A673 (cell line): ENCODE data around the gene ALX4. TPM values are rescaled to one million over a fixed set of nuclear protein-coding genes. Genes with fewer than 3 reads are reported as not detected.
A peak's percentile ranks its signal among the peaks of the same experiment; 100 is the strongest.

Experiments
- BruUV-seq: library from RNA; stranded (reverse); fragments of 400-500 nt; replicated peaks from 2 replicates; lab custom pipeline; 2021; lab: Mats Ljungman, UMichigan
- CTCF ChIA-PET: fragments of 300-600 bp; sonication (Branson Sonifier 250); formaldehyde crosslinking; loops from one replicate; lab custom pipeline; 2022; ENCODE audit warnings: antibody characterized with exemption; lab: Charles Lee
- POLR2A ChIA-PET: fragments of 300-600 bp; sonication (Branson Sonifier 250); formaldehyde crosslinking; loops from one replicate; lab custom pipeline; 2022; ENCODE audit warnings: antibody characterized with exemption; ENCODE audit not compliant: low non-redundant PET; lab: Charles Lee
- DNase-seq: peaks from one replicate; pipeline ENCODE4 v3.0.0-alpha.2; 2015; ENCODE audit warnings: low spot score
- H3K27ac ChIP-seq: fragments of 200-600 bp; sonication (generic); 2 replicates; pipeline ENCODE4 v1.5.1; 2016; ENCODE audit warnings: mixed run types, low read depth, mild to moderate bottlenecking, mixed read lengths, antibody characterized with exemption, low read length; ENCODE audit not compliant: poor library complexity, severe bottlenecking
- H3K27me3 ChIP-seq: fragments of 200-600 bp; sonication (generic); replicated peaks from 2 replicates; pipeline ENCODE4 v1.6.1; 2017; ENCODE audit warnings: mixed run types, low read depth, mild to moderate bottlenecking, mixed read lengths, antibody characterized with exemption, low read length; ENCODE audit not compliant: insufficient read depth, poor library complexity
- H3K36me3 ChIP-seq: fragments of 200-600 bp; sonication (generic); 2 replicates; pipeline ENCODE4 v1.6.1; 2016; ENCODE audit warnings: mixed run types, mild to moderate bottlenecking, mixed read lengths, antibody characterized with exemption, low read length; ENCODE audit not compliant: insufficient read depth, poor library complexity, severe bottlenecking
- H3K4me1 ChIP-seq: fragments of 200-600 bp; sonication (generic); 2 replicates; pipeline ENCODE4 v1.6.1; 2017; ENCODE audit warnings: mixed run types, mild to moderate bottlenecking, mixed read lengths, antibody characterized with exemption, low read length; ENCODE audit not compliant: insufficient read depth, poor library complexity, severe bottlenecking
- H3K4me3 ChIP-seq: fragments of 200-600 bp; sonication (generic); 2 replicates; pipeline ENCODE4 v1.5.1; 2016; ENCODE audit warnings: low read depth, mixed run types, mild to moderate bottlenecking, mixed read lengths, low read length; ENCODE audit not compliant: poor library complexity, severe bottlenecking
- H3K9me3 ChIP-seq: fragments of 200-600 bp; sonication (generic); 2 replicates; pipeline ENCODE4 v1.6.1; 2016; ENCODE audit warnings: mixed run types, low read depth, mild to moderate bottlenecking, mixed read lengths, antibody characterized with exemption, low read length; ENCODE audit not compliant: poor library complexity, severe bottlenecking
- CTCF ChIP-seq: fragments of 300-800, 200-600 bp; sonication (generic); conservative IDR thresholded peaks from 2 replicates; pipeline ENCODE4 v1.5.1; 2017; ENCODE audit warnings: low read depth, mild to moderate bottlenecking, antibody characterized with exemption, low read length, moderate library complexity, mixed read lengths
- EZH2 ChIP-seq: fragments of 200-600 bp; sonication (generic); IDR thresholded peaks from 2 replicates; pipeline ENCODE4 v1.6.1; 2017; ENCODE audit warnings: borderline replicate concordance, low read depth, mild to moderate bottlenecking, mixed read lengths, antibody characterized with exemption, low read length; ENCODE audit not compliant: poor library complexity, severe bottlenecking
- intact Hi-C: fragments of 100-400 bp; cut with micrococcal nuclease; formaldehyde crosslinking; loops from one replicate; pipeline ENCODE4 v1.10.0; 2022; ENCODE audit not compliant: unreplicated experiment
- total RNA-seq: library from RNA; stranded (reverse); gene quantifications from 2 replicates; pipeline ENCODE4 v1.2.3, GENCODE V29; 2021

ALX4 gene
- total RNA-seq, 1 experiment from 2014 or later = 135 TPM

DNA sequence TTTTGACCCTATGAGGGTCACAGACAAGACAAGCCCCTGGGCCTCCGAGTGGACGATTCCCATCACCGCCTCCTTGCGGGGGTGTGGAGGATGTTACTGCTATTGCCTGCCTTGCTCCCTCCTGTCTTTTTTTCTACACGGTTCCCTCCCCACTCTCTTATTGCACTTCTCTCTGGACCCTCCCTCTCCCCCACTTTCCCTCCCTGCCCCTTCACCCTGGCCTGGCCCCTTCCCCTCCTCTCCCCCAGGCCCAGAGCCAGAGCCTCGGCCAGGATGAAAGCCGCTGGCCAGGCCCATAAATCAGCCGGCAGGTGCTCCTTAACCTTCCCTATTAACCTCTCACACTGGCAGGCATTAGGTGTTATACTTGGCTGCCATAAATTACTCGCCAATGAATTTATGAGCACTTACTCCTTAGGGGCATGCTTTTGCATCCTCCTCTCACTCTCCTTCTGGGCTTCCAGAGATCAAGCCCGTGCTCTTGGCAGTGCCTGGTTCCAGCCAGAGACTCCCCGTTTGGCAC, 18.3 kb upstream of the ALX4 start:
- ChIA-PET CTCF (no interaction called here), POLR2A (no interaction called here)
- H3K36me3 ChIP-seq = no peaks in the 10 kb centered on the region
- no peak overlapping the region for H3K27ac ChIP-seq
- H3K4me1 ChIP-seq = peaks cover 30% of the 10 kb centered on the region
- TF ChIP-seq EZH2 (no peak), CTCF (no peak)
- no peaks in the 10 kb centered on the region for H3K27me3 ChIP-seq
- intact Hi-C loops = loop anchor here (2.0 kb wide), 1 partner anchor 69 kb away; no protein-coding TSS in a partner anchor
- no TSS peak for BruUV-seq
- H3K9me3 ChIP-seq = no peaks in the 10 kb centered on the region
- no peak for DNase-seq
- H3K4me3 ChIP-seq = no peak overlapping the region

GRCh38 chr11:44327730-44328129, 17.8 kb upstream of the ALX4 start:
- BruUV-seq = no TSS peak
- Histone ChIP-seq H3K36me3 (no peaks in the 10 kb centered on the region), H3K4me1 (peaks cover 34% of the 10 kb centered on the region), H3K9me3 (no peaks in the 10 kb centered on the region), H3K27ac (no peak overlapping the region), H3K27me3 (no peaks in the 10 kb centered on the region), H3K4me3 (no peak overlapping the region)
- no peak for DNase-seq
- ChIA-PET CTCF (interaction anchor here (1.9 kb wide), 1 partner anchor 233 kb away, joined by 7 read pairs; no protein-coding TSS in a partner anchor), POLR2A (no interaction called here)
- no peak for TF ChIP-seq EZH2
- peak; percentile 43 for TF ChIP-seq CTCF
- intact Hi-C loops = loop anchor here (2.0 kb wide), 1 partner anchor 69 kb away; no protein-coding TSS in a partner anchor

- intact Hi-C loops = no loop called here
These were observed 16.9 kb upstream of the ALX4 start for GRCh38 chr11:44326615-44327475.

More at GRCh38 chr11:44326615-44327475, 16.9 kb upstream of the ALX4 start:
- BruUV-seq = no TSS peak
- ChIA-PET CTCF (interaction anchor here (0.6 to 1.9 kb wide), 5 partner anchors 39 to 232 kb away, joined by 3 to 8 read pairs (median 4); no protein-coding TSS in a partner anchor), POLR2A (no interaction called here)
- Histone ChIP-seq H3K9me3 (no peaks in the 10 kb centered on the region), H3K27me3 (no peaks in the 10 kb centered on the region), H3K4me3 (no peak overlapping the region), H3K27ac (no peak overlapping the region), H3K4me1 (peaks cover 43% of the 10 kb centered on the region), H3K36me3 (no peaks in the 10 kb centered on the region)
- peak; percentile 88 for DNase-seq
- TF ChIP-seq CTCF = peak; percentile 61
- no peak for TF ChIP-seq EZH2
